DOHH2 (cell line): ENCODE data around the gene C22orf42.

Source experiments
- EZH2phosphoT487 ChIP-seq: fragments of 200-600 bp; sonication (generic); IDR thresholded peaks from 2 replicates; pipeline ENCODE4 v1.6.1; 2017; ENCODE audit warnings: borderline replicate concordance, mild to moderate bottlenecking, antibody characterized with exemption, low read length, moderate library complexity, mixed read lengths
- TF ChIP-seq, protein P1 (sequence below): fragments of 200-600 bp; sonication (generic); IDR thresholded peaks from one replicate; pipeline ENCODE4 v1.5.1; 2014; ENCODE audit warnings: antibody characterized with exemption, mild to moderate bottlenecking, low read depth, low read length; ENCODE audit not compliant: poor library complexity, severe bottlenecking

DNA sequence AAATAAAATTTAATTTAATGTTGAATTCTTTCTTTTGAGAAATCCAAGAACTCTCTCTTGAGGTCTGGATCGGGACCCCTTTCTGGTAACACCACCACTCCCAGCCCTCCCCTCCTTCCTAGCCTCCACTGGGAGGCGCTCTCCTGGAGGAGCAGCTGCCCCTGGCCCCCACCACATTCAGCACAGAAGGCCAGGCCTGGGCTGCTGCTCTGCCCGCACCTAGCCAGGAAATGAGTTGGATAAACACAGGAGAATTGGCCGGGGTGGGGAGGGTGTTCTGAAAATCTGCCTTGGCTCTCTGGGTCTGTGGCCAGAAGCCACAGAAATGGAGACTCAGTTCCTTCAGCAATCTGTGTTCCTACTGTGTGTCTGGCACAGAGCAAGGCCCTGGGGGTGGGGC lies 31.2 kb downstream of the C22orf42 start:
- TF ChIP-seq, protein P1, sequence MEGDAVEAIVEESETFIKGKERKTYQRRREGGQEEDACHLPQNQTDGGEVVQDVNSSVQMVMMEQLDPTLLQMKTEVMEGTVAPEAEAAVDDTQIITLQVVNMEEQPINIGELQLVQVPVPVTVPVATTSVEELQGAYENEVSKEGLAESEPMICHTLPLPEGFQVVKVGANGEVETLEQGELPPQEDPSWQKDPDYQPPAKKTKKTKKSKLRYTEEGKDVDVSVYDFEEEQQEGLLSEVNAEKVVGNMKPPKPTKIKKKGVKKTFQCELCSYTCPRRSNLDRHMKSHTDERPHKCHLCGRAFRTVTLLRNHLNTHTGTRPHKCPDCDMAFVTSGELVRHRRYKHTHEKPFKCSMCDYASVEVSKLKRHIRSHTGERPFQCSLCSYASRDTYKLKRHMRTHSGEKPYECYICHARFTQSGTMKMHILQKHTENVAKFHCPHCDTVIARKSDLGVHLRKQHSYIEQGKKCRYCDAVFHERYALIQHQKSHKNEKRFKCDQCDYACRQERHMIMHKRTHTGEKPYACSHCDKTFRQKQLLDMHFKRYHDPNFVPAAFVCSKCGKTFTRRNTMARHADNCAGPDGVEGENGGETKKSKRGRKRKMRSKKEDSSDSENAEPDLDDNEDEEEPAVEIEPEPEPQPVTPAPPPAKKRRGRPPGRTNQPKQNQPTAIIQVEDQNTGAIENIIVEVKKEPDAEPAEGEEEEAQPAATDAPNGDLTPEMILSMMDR = peak; percentile 23
- no peak for TF ChIP-seq EZH2phosphoT487
